HG03064 (cell line): ENCODE data around the gene DMAC1.

Experiments used
- ATAC-seq: cut with Tn5 transposase; IDR thresholded peaks from one replicate; pipeline ENCODE4 v1.9.1; 2021; ENCODE audit warnings: low read depth; ENCODE audit not compliant: unreplicated experiment

The DMAC1 gene

GRCh38 chr9:7784472-7784871 lies 15.1 kb downstream of the DMAC1 start:
- no peak for ATAC-seq

GRCh38 chr9:7783635-7784063 lies 15.9 kb downstream of the DMAC1 start:
- ATAC-seq, result no peak

GRCh38 chr9:7782400-7783120 lies 17.0 kb downstream of the DMAC1 start:
- no peak for ATAC-seq

- ATAC-seq, result no peak
These were observed 19.2 kb downstream of the DMAC1 start for GRCh38 chr9:7780261-7780988.

GRCh38 chr9:7778851-7779600 lies 20.6 kb downstream of the DMAC1 start:
- no peak for ATAC-seq

- no peak for ATAC-seq
These were observed 21.8 kb downstream of the DMAC1 start for GRCh38 chr9:7777771-7778170.

- ATAC-seq, result no peak
These were observed 29.5 kb downstream of the DMAC1 start for GRCh38 chr9:7770111-7770510.

- no peak for ATAC-seq
These were observed 37.0 kb downstream of the DMAC1 start for GRCh38 chr9:7762600-7762999.

- no peak for ATAC-seq
These were observed 39.6 kb downstream of the DMAC1 start for GRCh38 chr9:7760014-7760415.

- ATAC-seq, result peak; percentile 99
These were observed 43.5 kb downstream of the DMAC1 start for GRCh38 chr9:7756088-7756487.

GRCh38 chr9:7752481-7752880 lies 47.1 kb downstream of the DMAC1 start:
- no peak for ATAC-seq
